IPS-20b (cell line): Measurements from ENCODE around the gene C21orf58.

Source experiments
- H3K27ac ChIP-seq: one replicate; pipeline ENCODE4 v1.5.1; 2013; ENCODE audit warnings: low read length
- H3K27me3 ChIP-seq: 2 replicates; pipeline ENCODE4 v1.6.1; 2013; ENCODE audit warnings: mild to moderate bottlenecking, low read length, inconsistent platforms; ENCODE audit not compliant: insufficient read depth
- H3K36me3 ChIP-seq: 2 replicates; pipeline ENCODE4 v1.6.1; 2013; ENCODE audit warnings: low read depth, mild to moderate bottlenecking, inconsistent platforms, low read length, moderate library complexity; ENCODE audit not compliant: insufficient read depth
- H3K4me1 ChIP-seq: 2 replicates; pipeline ENCODE4 v1.6.1; 2013; ENCODE audit warnings: mild to moderate bottlenecking, control low read depth, inconsistent platforms, low read length, moderate library complexity; ENCODE audit not compliant: insufficient read depth
- H3K4me3 ChIP-seq: 2 replicates; pipeline ENCODE4 v1.5.1; 2013; ENCODE audit warnings: mild to moderate bottlenecking, low read length, inconsistent platforms
- H3K9ac ChIP-seq: 2 replicates; pipeline ENCODE4 v1.6.1; 2013; ENCODE audit warnings: low read depth, mild to moderate bottlenecking, inconsistent platforms, low read length, moderate library complexity
- H3K9me3 ChIP-seq: 2 replicates; pipeline ENCODE4 v1.6.1; 2013; ENCODE audit warnings: mild to moderate bottlenecking, low read depth, low read length, inconsistent platforms; ENCODE audit not compliant: insufficient read depth

The C21orf58 gene

GRCh38 chr21:46351476-46352163 lies 27.9 kb upstream of the C21orf58 start:
- peaks cover 96% of the 10 kb centered on the region for H3K36me3 ChIP-seq
- H3K4me1 ChIP-seq = no peaks in the 10 kb centered on the region
- no peak overlapping the region for H3K9ac ChIP-seq
- no peak overlapping the region for H3K27ac ChIP-seq
- H3K9me3 ChIP-seq = no peaks in the 10 kb centered on the region
- no peak overlapping the region for H3K4me3 ChIP-seq
- no peaks in the 10 kb centered on the region for H3K27me3 ChIP-seq

- Histone ChIP-seq H3K27ac (no peak overlapping the region), H3K27me3 (no peaks in the 10 kb centered on the region), H3K4me1 (no peaks in the 10 kb centered on the region), H3K9me3 (no peaks in the 10 kb centered on the region), H3K36me3 (peaks cover 97% of the 10 kb centered on the region), H3K9ac (no peak overlapping the region), H3K4me3 (no peak overlapping the region)
These were observed 27.3 kb upstream of the C21orf58 start for GRCh38 chr21:46350981-46351380.

GRCh38 chr21:46350571-46350970 lies 26.9 kb upstream of the C21orf58 start:
- no peak overlapping the region for H3K4me3 ChIP-seq
- H3K27ac ChIP-seq = no peak overlapping the region
- H3K36me3 ChIP-seq = peaks cover 98% of the 10 kb centered on the region
- no peaks in the 10 kb centered on the region for H3K27me3 ChIP-seq
- H3K9me3 ChIP-seq = no peaks in the 10 kb centered on the region
- H3K9ac ChIP-seq = no peak overlapping the region
- H3K4me1 ChIP-seq = no peaks in the 10 kb centered on the region

GRCh38 chr21:46349134-46349760 lies 25.6 kb upstream of the C21orf58 start:
- no peaks in the 10 kb centered on the region for H3K4me1 ChIP-seq
- H3K9me3 ChIP-seq = no peaks in the 10 kb centered on the region
- no peak overlapping the region for H3K27ac ChIP-seq
- peaks cover 90% of the 10 kb centered on the region for H3K36me3 ChIP-seq
- H3K4me3 ChIP-seq = no peak overlapping the region
- no peak overlapping the region for H3K9ac ChIP-seq
- no peaks in the 10 kb centered on the region for H3K27me3 ChIP-seq

GRCh38 chr21:46347791-46348381 lies 24.2 kb upstream of the C21orf58 start:
- H3K9ac ChIP-seq = no peak overlapping the region

GRCh38 chr21:46347203-46347550 lies 23.5 kb upstream of the C21orf58 start:
- H3K9me3 ChIP-seq = no peaks in the 10 kb centered on the region
- H3K27ac ChIP-seq = no peak overlapping the region
- H3K9ac ChIP-seq = no peak overlapping the region
- peaks cover 69% of the 10 kb centered on the region for H3K36me3 ChIP-seq
- no peaks in the 10 kb centered on the region for H3K27me3 ChIP-seq
- no peak overlapping the region for H3K4me3 ChIP-seq
- no peaks in the 10 kb centered on the region for H3K4me1 ChIP-seq

More at GRCh38 chr21:46347791-46348381, 24.2 kb upstream of the C21orf58 start:
- no peaks in the 10 kb centered on the region for H3K4me1 ChIP-seq
- no peak overlapping the region for H3K4me3 ChIP-seq
- peaks cover 76% of the 10 kb centered on the region for H3K36me3 ChIP-seq
- H3K27ac ChIP-seq = no peak overlapping the region
- no peaks in the 10 kb centered on the region for H3K9me3 ChIP-seq
- no peaks in the 10 kb centered on the region for H3K27me3 ChIP-seq

- no peaks in the 10 kb centered on the region for H3K27me3 ChIP-seq
- H3K9me3 ChIP-seq = no peaks in the 10 kb centered on the region
- H3K36me3 ChIP-seq = peaks cover 63% of the 10 kb centered on the region
- no peak overlapping the region for H3K9ac ChIP-seq
- no peak overlapping the region for H3K27ac ChIP-seq
- no peak overlapping the region for H3K4me3 ChIP-seq
- H3K4me1 ChIP-seq = no peaks in the 10 kb centered on the region
These were observed 22.9 kb upstream of the C21orf58 start for GRCh38 chr21:46346296-46347202.

- no peak overlapping the region for H3K9ac ChIP-seq
- no peaks in the 10 kb centered on the region for H3K27me3 ChIP-seq
- no peaks in the 10 kb centered on the region for H3K9me3 ChIP-seq
- peaks cover 56% of the 10 kb centered on the region for H3K36me3 ChIP-seq
- H3K4me3 ChIP-seq = no peak overlapping the region
- H3K27ac ChIP-seq = no peak overlapping the region
- H3K4me1 ChIP-seq = no peaks in the 10 kb centered on the region
These were observed 22.2 kb upstream of the C21orf58 start for GRCh38 chr21:46345861-46346260.

- no peaks in the 10 kb centered on the region for H3K9me3 ChIP-seq
- no peak overlapping the region for H3K27ac ChIP-seq
- peaks cover 52% of the 10 kb centered on the region for H3K36me3 ChIP-seq
- H3K4me3 ChIP-seq = no peak overlapping the region
- no peak overlapping the region for H3K9ac ChIP-seq
- H3K4me1 ChIP-seq = no peaks in the 10 kb centered on the region
- no peaks in the 10 kb centered on the region for H3K27me3 ChIP-seq
These were observed 20.7 kb upstream of the C21orf58 start for GRCh38 chr21:46344219-46344915.

- H3K36me3 ChIP-seq = peaks cover 49% of the 10 kb centered on the region
These were observed 17.3 kb upstream of the C21orf58 start for GRCh38 chr21:46340998-46341397.

GRCh38 chr21:46336603-46337002 lies 12.9 kb upstream of the C21orf58 start:
- Histone ChIP-seq H3K4me3 (no peak overlapping the region), H3K36me3 (peaks cover 69% of the 10 kb centered on the region), H3K9ac (no peak overlapping the region), H3K4me1 (no peaks in the 10 kb centered on the region), H3K27ac (no peak overlapping the region), H3K27me3 (no peaks in the 10 kb centered on the region), H3K9me3 (no peaks in the 10 kb centered on the region)

More at GRCh38 chr21:46340998-46341397, 17.3 kb upstream of the C21orf58 start:
- H3K4me1 ChIP-seq = no peaks in the 10 kb centered on the region
- no peak overlapping the region for H3K9ac ChIP-seq
- no peaks in the 10 kb centered on the region for H3K27me3 ChIP-seq
- no peaks in the 10 kb centered on the region for H3K9me3 ChIP-seq
- H3K4me3 ChIP-seq = no peak overlapping the region
- H3K27ac ChIP-seq = no peak overlapping the region
